Upper lobe of left lung (tissue), 4 donors: ENCODE data around the gene GPER1.

Experiments
- EP300 ChIP-seq, 4 donors: sonication (generic); formaldehyde crosslinking; IDR thresholded peaks; one replicate each; pipeline ENCODE4 v1.5.1; 2017; ENCODE audit warnings: antibody characterized with exemption in 4 of 4, control low read depth in 2 of 4
- POLR2A ChIP-seq, 4 donors: fragments of 450-650 bp; IDR thresholded peaks; one replicate each; pipeline ENCODE4 v1.5.1; 2016 to 2017; ENCODE audit warnings: antibody characterized with exemption in 4 of 4, mild to moderate bottlenecking in 2 of 4
- POLR2AphosphoS5 ChIP-seq, 2 donors: sonication (generic); formaldehyde crosslinking; IDR thresholded peaks; one replicate each; pipeline ENCODE4 v1.5.1; 2017; ENCODE audit warnings: antibody characterized with exemption in 2 of 2
- TF ChIP-seq, protein P1 (sequence below), 6 experiments: fragments of 450-650 bp in 4 of 6; fragments of 200-600 bp in 2 of 6; sonication (generic) in 2 of 6; IDR thresholded peaks; one replicate each; pipeline ENCODE4 v1.5.1; 2016 to 2019; ENCODE audit warnings: antibody characterized with exemption in 6 of 6

DNA sequence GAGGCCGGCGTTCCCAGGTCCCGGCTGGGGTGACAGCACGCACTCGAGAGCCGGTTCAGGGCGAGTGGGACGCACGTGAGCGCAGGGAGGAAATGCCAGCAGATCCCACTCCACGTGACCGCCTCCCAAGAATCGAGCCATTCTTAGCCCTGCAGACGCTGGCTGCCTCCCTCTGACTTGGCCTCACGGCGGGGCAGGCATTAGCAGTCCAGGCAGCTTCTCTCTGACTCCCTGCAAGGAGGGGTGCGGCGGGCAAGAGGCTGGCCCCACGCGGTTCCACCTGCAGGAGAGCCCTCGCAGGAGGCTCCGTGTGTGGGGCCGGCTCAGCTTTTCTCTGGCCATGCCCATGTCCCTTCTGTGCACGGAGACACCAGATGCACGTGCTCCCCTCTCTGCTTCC, 33.5 kb upstream of the GPER1 start:
- TF ChIP-seq POLR2A (IDR thresholded peaks at IDR 0.05): no peak
- TF ChIP-seq, protein P1, sequence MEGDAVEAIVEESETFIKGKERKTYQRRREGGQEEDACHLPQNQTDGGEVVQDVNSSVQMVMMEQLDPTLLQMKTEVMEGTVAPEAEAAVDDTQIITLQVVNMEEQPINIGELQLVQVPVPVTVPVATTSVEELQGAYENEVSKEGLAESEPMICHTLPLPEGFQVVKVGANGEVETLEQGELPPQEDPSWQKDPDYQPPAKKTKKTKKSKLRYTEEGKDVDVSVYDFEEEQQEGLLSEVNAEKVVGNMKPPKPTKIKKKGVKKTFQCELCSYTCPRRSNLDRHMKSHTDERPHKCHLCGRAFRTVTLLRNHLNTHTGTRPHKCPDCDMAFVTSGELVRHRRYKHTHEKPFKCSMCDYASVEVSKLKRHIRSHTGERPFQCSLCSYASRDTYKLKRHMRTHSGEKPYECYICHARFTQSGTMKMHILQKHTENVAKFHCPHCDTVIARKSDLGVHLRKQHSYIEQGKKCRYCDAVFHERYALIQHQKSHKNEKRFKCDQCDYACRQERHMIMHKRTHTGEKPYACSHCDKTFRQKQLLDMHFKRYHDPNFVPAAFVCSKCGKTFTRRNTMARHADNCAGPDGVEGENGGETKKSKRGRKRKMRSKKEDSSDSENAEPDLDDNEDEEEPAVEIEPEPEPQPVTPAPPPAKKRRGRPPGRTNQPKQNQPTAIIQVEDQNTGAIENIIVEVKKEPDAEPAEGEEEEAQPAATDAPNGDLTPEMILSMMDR (IDR thresholded peaks at IDR 0.05): no peak
- no peak for TF ChIP-seq POLR2AphosphoS5 (IDR thresholded peaks at IDR 0.05)
- no peak for TF ChIP-seq EP300 (IDR thresholded peaks at IDR 0.05)
